Mesothelial cell of epicardium (in vitro differentiated cells): ENCODE data around the gene COL19A1. TPM values are rescaled to one million over a fixed set of nuclear protein-coding genes. Genes with fewer than 3 reads are reported as not detected.

Source experiments
- DNase-seq, 2 experiments: peaks; one replicate each; pipeline ENCODE4 v3.0.0; 2021; ENCODE audit warnings: low spot score in 2 of 2; ENCODE audit not compliant: unreplicated experiment in 2 of 2
- H3K27ac Mint-ChIP-seq: 2 replicates; pipeline ENCODE4 v1.8.0; 2021; ENCODE audit warnings: mixed read lengths
- H3K27me3 Mint-ChIP-seq: 2 replicates; pipeline ENCODE4 v1.8.0; 2021; ENCODE audit warnings: low read depth, mixed read lengths
- H3K36me3 Mint-ChIP-seq: 2 replicates; pipeline ENCODE4 v1.8.0; 2021; ENCODE audit warnings: mixed read lengths
- H3K4me1 Mint-ChIP-seq: 2 replicates; pipeline ENCODE4 v1.8.0; 2021; ENCODE audit warnings: mixed read lengths
- H3K4me3 Mint-ChIP-seq: 2 replicates; pipeline ENCODE4 v1.8.0; 2021; ENCODE audit warnings: mild to moderate bottlenecking, moderate library complexity, mixed read lengths
- H3K9me3 Mint-ChIP-seq: 2 replicates; pipeline ENCODE4 v1.8.0; 2021; ENCODE audit warnings: mixed read lengths
- CTCF ChIP-seq: fragments of 200-600 bp; sonication (generic); IDR thresholded peaks from one replicate; pipeline ENCODE4 v1.5.0; 2021; ENCODE audit warnings: antibody characterized with exemption; ENCODE audit not compliant: unreplicated experiment
- total RNA-seq: library from RNA; stranded (reverse); gene quantifications from 3 replicates; pipeline ENCODE4 v1.2.1, GENCODE V29; 2021

The COL19A1 gene
- total RNA-seq, 1 donor from 2014 or later, result 0.25 TPM

GRCh38 chr6:70234561-70235236 is 368.3 kb downstream of the COL19A1 start:
- Mint-ChIP-seq H3K4me1 (peaks cover 12% of the 10 kb centered on the region), H3K27me3 (peaks cover 7% of the 10 kb centered on the region), H3K9me3 (no peaks in the 10 kb centered on the region), H3K4me3 (no peak overlapping the region), H3K36me3 (no peaks in the 10 kb centered on the region), H3K27ac (no peak overlapping the region)
- DNase-seq, result no peak
- TF ChIP-seq CTCF, result no peak

- no peak for DNase-seq
- H3K4me3 Mint-ChIP-seq, result no peak overlapping the region
- H3K9me3 Mint-ChIP-seq, result no peaks in the 10 kb centered on the region
- peaks cover 9% of the 10 kb centered on the region for H3K27me3 Mint-ChIP-seq
- no peaks in the 10 kb centered on the region for H3K36me3 Mint-ChIP-seq
- TF ChIP-seq CTCF, result no peak
- H3K4me1 Mint-ChIP-seq, result peaks cover 6% of the 10 kb centered on the region
- H3K27ac Mint-ChIP-seq, result no peak overlapping the region
Observed at GRCh38 chr6:70236343-70236742, 370.0 kb downstream of the COL19A1 start.

GRCh38 chr6:70241031-70241430 is 374.7 kb downstream of the COL19A1 start:
- DNase-seq, result no peak
- Mint-ChIP-seq H3K4me3 (no peak overlapping the region), H3K27me3 (peaks cover 9% of the 10 kb centered on the region), H3K27ac (no peak overlapping the region), H3K36me3 (no peaks in the 10 kb centered on the region), H3K9me3 (no peaks in the 10 kb centered on the region), H3K4me1 (peaks cover 22% of the 10 kb centered on the region)
- no peak for TF ChIP-seq CTCF

GRCh38 chr6:70241991-70242420 is 375.6 kb downstream of the COL19A1 start:
- peaks cover 20% of the 10 kb centered on the region for H3K4me1 Mint-ChIP-seq
- H3K27ac Mint-ChIP-seq, result peak overlapping the region; percentile 47
- DNase-seq, result no peak
- H3K9me3 Mint-ChIP-seq, result no peaks in the 10 kb centered on the region
- H3K36me3 Mint-ChIP-seq, result no peaks in the 10 kb centered on the region
- no peak overlapping the region for H3K4me3 Mint-ChIP-seq
- TF ChIP-seq CTCF, result no peak
- peaks cover 7% of the 10 kb centered on the region for H3K27me3 Mint-ChIP-seq

GRCh38 chr6:70246118-70246517 is 379.8 kb downstream of the COL19A1 start:
- DNase-seq, result no peak
- H3K27me3 Mint-ChIP-seq, result no peaks in the 10 kb centered on the region
- H3K4me3 Mint-ChIP-seq, result no peak overlapping the region
- H3K4me1 Mint-ChIP-seq, result peaks cover 26% of the 10 kb centered on the region
- no peak for TF ChIP-seq CTCF
- no peaks in the 10 kb centered on the region for H3K36me3 Mint-ChIP-seq
- H3K27ac Mint-ChIP-seq, result no peak overlapping the region
- no peaks in the 10 kb centered on the region for H3K9me3 Mint-ChIP-seq
